DMS153 (cell line): ENCODE measurements around the gene ABHD2.
"Not testable (repeated sequence)": the region's sequence is repeated elsewhere in the genome, so short reads cannot be mapped to it uniquely, and the experiment has no call there.

ENCODE experiments used
- DNase-seq: peaks from one replicate; lab custom pipeline; 2025; lab: John Stamatoyannopoulos, UW

The ABHD2 gene

GRCh38 chr15:89139613-89140499, 51.6 kb downstream of the ABHD2 start:
- no peak for DNase-seq

- no peak for DNase-seq
These were observed 52.3 kb downstream of the ABHD2 start for GRCh38 chr15:89140595-89140994.

- not testable (repeated sequence) for DNase-seq
These were observed 52.9 kb downstream of the ABHD2 start for GRCh38 chr15:89141159-89141558.

GRCh38 chr15:89141885-89142284, 53.6 kb downstream of the ABHD2 start:
- DNase-seq: no peak

GRCh38 chr15:89142423-89142822, 54.2 kb downstream of the ABHD2 start:
- DNase-seq: no peak

- DNase-seq: no peak
These were observed 55.4 kb downstream of the ABHD2 start for GRCh38 chr15:89143503-89144162.

- no peak for DNase-seq
These were observed 56.2 kb downstream of the ABHD2 start for GRCh38 chr15:89144491-89144890.

GRCh38 chr15:89146366-89146765, 58.1 kb downstream of the ABHD2 start:
- DNase-seq: no peak

GRCh38 chr15:89148126-89148525, 59.9 kb downstream of the ABHD2 start:
- DNase-seq: no peak

- no peak for DNase-seq
These were observed 61.3 kb downstream of the ABHD2 start for GRCh38 chr15:89149501-89150101.

- DNase-seq: no peak
These were observed 62.0 kb downstream of the ABHD2 start for GRCh38 chr15:89150287-89150686.

GRCh38 chr15:89150762-89151664, 62.8 kb downstream of the ABHD2 start:
- peak; percentile 33 for DNase-seq

- no peak for DNase-seq
These were observed 66.9 kb downstream of the ABHD2 start for GRCh38 chr15:89155122-89155521.

- DNase-seq: no peak
These were observed 67.4 kb downstream of the ABHD2 start for GRCh38 chr15:89155656-89156055.

- no peak for DNase-seq
These were observed 68.8 kb downstream of the ABHD2 start for GRCh38 chr15:89157061-89157460.

GRCh38 chr15:89157918-89158564, 69.8 kb downstream of the ABHD2 start:
- no peak for DNase-seq

GRCh38 chr15:89161666-89162065, 73.4 kb downstream of the ABHD2 start:
- no peak for DNase-seq

GRCh38 chr15:89163271-89164055, 75.2 kb downstream of the ABHD2 start:
- no peak for DNase-seq

GRCh38 chr15:89164712-89165211, 76.5 kb downstream of the ABHD2 start:
- no peak for DNase-seq

GRCh38 chr15:89165677-89166076, 77.4 kb downstream of the ABHD2 start:
- no peak for DNase-seq
